GM19328 (cell line): Measurements from ENCODE around the gene RNMT.
"Not testable (repeated sequence)": the region's sequence is repeated elsewhere in the genome, so short reads cannot be mapped to it uniquely, and the experiment has no call there.

Experiments used
- ATAC-seq: cut with Tn5 transposase; IDR thresholded peaks from one replicate; pipeline ENCODE4 v1.9.1; 2021; ENCODE audit warnings: mild to moderate bottlenecking, moderate library complexity; ENCODE audit not compliant: unreplicated experiment

The RNMT gene

GRCh38 chr18:13730481-13730880 lies 4.0 kb downstream of the RNMT start:
- ATAC-seq: no peak

GRCh38 chr18:13735681-13736080 lies 9.2 kb downstream of the RNMT start:
- no peak for ATAC-seq

- ATAC-seq: no peak
Observed at GRCh38 chr18:13745696-13746095, 19.2 kb downstream of the RNMT start.

- no peak for ATAC-seq
Observed at GRCh38 chr18:13746633-13747032, 20.2 kb downstream of the RNMT start.

- ATAC-seq: not testable (repeated sequence)
Observed at GRCh38 chr18:13751599-13751998, 25.1 kb downstream of the RNMT start.

GRCh38 chr18:13756261-13756660 lies 29.8 kb downstream of the RNMT start:
- no peak for ATAC-seq

DNA sequence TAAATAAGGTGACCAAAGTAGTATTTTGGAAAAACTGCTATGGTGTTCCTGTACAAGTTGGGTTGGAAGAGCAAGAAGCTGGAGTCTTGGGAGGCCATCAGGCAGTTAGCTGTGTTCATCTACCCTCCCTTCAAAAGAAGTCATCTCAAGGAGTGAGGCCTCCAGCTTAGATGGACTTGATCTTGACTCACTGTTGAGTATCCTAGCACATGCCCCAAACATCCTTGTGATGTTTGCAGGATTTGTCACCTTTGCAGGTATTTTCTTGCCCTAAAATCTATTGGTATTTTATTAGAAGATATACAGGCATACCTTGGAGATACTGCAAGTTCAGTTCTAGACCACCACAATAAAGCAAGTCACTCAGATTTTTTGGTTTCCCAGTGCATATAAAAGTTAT lies 30.2 kb downstream of the RNMT start:
- no peak for ATAC-seq

- no peak for ATAC-seq
Observed at GRCh38 chr18:13758622-13759021, 32.1 kb downstream of the RNMT start.

- no peak for ATAC-seq
Observed at GRCh38 chr18:13760047-13760446, 33.6 kb downstream of the RNMT start.

GRCh38 chr18:13762690-13763439 lies 36.4 kb downstream of the RNMT start:
- no peak for ATAC-seq

DNA sequence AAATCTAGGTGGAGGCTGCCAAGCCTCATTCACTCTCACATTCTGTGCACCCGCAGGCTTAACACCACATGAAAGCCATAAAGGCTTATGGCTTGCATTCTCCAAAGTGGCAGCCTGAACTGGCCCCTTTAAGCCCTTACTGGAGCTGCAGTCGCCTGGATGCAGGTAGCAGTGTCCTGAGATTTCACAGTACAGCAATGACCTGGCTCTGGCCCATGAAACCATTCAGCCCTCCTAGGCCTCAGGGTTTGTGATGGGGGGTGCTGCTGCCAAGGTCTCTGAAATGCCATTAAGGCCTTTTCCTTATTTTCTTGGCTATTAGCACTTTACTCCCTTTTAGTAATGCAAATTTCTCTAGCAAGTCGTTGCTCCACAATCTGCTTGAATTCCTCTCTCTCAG lies 48.6 kb downstream of the RNMT start:
- no peak for ATAC-seq

GRCh38 chr18:13791181-13791580 lies 64.7 kb downstream of the RNMT start:
- no peak for ATAC-seq

- no peak for ATAC-seq
Observed at GRCh38 chr18:13793819-13794218, 67.3 kb downstream of the RNMT start.

DNA sequence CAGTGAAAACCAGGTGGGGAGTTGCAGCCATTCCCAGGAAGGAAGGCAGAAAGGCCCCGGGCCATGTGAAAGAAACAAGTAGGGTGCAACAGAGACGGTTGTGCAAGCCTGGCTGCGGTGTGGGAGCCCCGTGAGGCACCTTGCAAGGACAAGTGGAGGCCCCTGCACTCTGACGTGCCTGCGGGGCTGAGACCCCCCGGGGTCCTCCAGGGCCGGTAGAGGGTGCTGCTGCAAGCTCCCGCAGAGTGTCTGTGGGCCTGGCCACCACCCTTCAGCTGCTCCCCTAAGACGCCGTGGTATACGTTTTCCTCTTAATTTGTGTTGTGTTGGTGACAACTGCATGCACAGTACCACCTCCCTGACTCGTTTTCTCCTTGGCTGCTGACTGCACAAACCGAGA lies 70.0 kb downstream of the RNMT start:
- ATAC-seq: no peak

- no peak for ATAC-seq
Observed at GRCh38 chr18:13797157-13797611, 70.7 kb downstream of the RNMT start.

DNA sequence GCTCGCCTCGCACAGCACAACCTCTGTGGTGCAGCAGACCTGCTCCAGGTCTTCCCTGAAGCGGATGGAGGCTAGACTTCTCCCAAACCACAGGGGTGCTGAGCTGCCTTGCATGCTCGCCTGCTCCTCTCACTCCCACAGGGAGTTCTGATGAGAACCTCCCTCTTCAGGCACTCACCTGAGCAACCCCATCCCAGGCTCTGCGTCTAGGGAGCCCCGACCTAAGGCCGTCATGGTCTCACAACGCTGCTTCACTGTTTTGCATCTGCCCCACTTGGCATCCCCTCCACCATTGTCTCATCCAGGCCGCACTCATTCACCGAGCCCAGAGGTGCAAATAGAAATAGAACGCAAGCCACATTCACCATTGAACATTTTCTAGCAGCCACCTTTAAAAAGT lies 72.9 kb downstream of the RNMT start:
- ATAC-seq: no peak

GRCh38 chr18:13800505-13801259 lies 74.2 kb downstream of the RNMT start:
- ATAC-seq: no peak

- ATAC-seq: no peak
Observed at GRCh38 chr18:13801260-13801601, 74.8 kb downstream of the RNMT start.

- ATAC-seq: no peak
Observed at GRCh38 chr18:13804305-13804704, 77.8 kb downstream of the RNMT start.

GRCh38 chr18:13808294-13809042 lies 82.0 kb downstream of the RNMT start:
- no peak for ATAC-seq

DNA sequence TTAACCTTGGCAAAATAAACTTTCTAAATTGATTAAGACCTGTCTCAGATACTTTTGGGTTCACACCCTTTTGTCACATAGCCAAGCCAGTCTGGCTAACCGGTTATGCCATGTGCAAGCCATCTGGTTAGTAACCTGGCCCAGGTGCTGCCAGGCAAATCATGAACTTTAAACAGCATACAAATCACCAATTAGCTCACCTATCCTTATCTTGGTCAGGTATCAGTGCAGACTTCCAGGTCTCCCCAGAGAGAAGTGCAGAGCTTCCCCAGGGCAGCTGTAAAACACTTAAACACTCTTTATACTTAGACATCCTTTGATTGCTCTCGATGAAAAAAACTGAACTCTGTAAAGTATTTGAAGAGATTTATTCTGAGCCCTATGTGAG lies 82.6 kb downstream of the RNMT start:
- no peak for ATAC-seq
